Medulla oblongata (tissue), 1 donor: ENCODE data around the gene CCDC134.

ENCODE experiments used
- DNase-seq: peaks from one replicate; pipeline ENCODE4 v3.0.0-alpha.2; 2015; ENCODE audit errors: extremely low spot score

CCDC134 gene

GRCh38 chr22:41800348-41801146 is at the start of gene CCDC134:
CCDC134 (plus strand) TSS chr22:41800679; CDS start chr22:41808891, 8,212 bp downstream.
- DNase-seq: peak; percentile 95

- DNase-seq: no peak
These were observed 48.2 kb upstream of the CCDC134 start for GRCh38 chr22:41752011-41752970.

DNA sequence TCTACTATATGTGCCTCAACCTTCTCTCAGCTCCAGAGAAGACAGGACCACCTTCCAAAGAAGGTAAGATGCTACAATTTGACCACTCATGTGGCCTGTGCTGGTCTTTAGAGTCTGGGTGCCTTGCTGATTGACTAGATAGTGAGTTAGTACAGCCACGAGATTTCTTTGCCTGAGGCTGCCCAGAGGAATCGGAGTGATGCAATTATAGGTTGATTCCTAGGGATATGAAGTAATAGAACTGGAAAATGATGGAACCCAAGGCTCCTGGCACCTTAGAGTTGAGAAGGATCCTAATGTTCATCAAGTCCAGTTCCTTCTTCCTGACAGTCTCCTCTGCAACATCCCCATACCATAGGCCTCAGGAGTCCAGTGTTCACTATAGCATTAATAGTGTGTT is 46.5 kb upstream of the CCDC134 start:
- DNase-seq: no peak

- DNase-seq: no peak
These were observed 43.0 kb upstream of the CCDC134 start for GRCh38 chr22:41757502-41757901.

DNA sequence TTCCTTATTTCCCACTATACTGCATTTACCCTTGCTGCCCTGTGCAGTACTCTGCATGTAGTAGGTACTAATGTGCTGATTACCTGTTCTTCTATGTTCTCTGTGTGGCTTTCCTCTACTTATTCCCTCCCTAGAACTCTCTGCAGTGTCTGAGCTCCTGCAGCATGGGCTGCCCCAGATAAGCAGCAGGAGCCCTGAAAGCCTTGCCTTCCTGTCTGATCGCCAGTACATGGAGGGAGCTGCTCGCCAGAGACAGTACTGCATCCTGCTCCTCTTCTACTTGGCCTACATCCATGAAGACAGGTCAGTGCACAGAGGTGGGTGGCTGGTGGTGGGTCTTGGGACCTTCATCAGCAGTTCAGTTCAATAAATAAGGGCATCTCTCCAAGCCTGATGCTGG is 42.2 kb upstream of the CCDC134 start:
- DNase-seq: no peak

DNA sequence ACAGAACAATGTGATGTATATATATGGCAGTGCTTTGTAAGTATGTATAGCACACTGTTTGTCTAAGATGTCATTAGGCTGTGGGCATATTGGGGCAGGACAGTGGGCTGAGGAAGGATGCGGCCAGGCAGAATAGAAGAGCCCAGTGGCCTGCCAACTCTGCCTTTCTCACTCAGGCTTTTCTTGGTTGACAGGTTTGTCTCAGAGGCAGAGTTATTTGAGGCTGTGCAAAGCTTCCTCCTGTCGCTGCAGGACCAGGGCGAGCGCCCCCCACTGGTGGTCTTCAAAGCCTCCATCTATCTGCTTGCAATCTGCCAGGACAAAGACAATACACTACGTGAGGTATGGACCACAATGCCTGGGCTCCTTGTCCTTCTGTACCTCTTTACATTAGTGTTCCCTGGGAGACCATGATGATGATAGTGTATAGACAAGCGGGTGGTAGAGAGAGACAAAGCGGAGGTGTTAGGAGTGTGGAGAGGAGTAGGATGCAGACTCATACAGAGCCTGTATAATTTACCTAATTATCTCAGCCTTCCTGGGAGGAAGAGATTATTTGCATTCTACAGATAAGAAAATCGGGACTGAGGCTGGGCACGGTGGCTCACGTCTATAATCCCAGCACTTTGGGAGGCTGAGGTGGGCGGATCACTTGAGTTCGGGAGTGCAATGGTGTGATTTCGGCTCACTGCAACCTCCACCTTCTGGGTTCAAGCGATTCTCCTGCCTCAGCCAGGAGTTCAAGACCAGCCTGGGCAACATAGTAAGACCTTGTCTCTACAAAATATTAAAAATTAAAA is 37.3 kb upstream of the CCDC134 start:
- no peak for DNase-seq

- DNase-seq: no peak
These were observed 34.0 kb upstream of the CCDC134 start for GRCh38 chr22:41766476-41766875.

DNA sequence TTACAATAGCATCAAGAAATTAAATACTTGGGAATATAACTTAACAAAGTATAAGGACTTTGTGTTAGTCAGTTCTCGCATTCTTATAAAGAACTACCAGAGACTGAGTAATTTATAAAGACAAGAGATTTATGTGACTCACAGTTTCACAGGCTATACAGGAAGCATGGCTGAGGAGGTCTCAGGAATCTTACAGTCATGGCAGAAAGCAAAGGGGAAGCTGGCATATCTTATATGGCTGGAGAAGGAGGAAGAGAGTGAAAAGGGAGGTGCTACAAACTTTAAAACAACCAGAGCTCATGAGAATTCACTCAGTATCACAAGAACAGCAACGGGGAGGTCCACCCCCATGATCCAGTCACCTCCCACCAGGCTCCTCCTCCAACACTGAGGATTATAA is 32.0 kb upstream of the CCDC134 start:
- no peak for DNase-seq

DNA sequence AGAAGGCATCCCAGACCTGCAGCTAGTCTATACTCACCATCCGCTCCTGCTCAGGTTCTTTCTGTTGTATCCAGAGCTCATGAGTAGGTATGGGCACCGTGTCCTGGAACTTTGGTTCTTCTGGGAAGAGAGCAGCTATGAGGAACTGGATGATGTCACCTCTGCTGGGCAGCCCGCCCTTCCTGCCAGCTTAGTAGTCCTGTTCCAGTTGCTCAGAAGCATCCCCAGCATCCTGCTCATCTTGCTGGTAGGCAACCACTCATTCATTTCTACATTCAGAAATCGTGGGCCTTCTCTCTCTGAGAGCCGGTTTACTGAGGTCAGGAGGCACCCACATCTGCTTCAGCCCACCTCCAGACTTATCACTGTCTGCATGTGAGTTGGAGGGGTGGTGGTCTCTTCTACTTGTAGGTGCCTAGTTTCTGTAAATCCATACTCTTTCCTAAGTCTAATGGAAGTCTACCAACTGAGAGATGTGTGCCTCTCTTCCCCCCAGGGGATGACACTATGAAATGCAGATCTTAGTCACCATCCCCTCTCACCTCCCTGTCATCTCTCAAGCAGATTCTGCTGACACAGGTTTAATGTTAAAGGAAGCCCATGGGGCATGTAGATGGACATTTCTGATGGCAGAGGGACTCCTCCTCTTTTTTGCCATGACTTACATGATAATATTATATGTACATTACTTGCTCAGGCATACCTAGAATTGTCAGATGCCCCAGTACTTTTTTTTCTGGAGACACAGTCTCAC is 29.6 kb upstream of the CCDC134 start:
- no peak for DNase-seq

- no peak for DNase-seq
These were observed 28.3 kb upstream of the CCDC134 start for GRCh38 chr22:41772198-41772597.

DNA sequence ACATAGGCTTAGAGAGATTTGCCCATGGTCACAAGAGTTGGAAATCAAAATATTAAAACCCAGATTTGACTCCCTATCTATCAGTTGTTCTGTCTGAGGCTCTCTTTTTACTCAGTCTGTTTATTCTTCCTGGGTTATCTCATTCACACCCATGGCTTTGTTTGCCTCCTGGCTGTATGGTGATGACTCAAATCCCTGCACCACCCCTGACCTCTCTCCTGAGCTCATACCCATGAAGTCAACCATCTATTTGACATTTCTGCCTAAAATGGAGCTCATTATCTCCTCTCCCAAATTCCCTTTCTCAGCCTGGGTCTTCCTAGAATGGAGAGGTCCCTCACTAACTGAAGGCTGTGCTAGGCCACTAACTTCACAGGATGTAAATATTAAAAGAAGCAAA is 27.8 kb upstream of the CCDC134 start:
- DNase-seq: no peak

GRCh38 chr22:41775338-41775737 is 25.1 kb upstream of the CCDC134 start:
- DNase-seq: no peak

GRCh38 chr22:41775976-41776375 is 24.5 kb upstream of the CCDC134 start:
- no peak for DNase-seq

- DNase-seq: no peak
These were observed 24.1 kb upstream of the CCDC134 start for GRCh38 chr22:41776381-41776780.

- no peak for DNase-seq
These were observed 22.6 kb upstream of the CCDC134 start for GRCh38 chr22:41777749-41778425.

GRCh38 chr22:41779929-41780505 is 20.5 kb upstream of the CCDC134 start:
- DNase-seq: no peak

DNA sequence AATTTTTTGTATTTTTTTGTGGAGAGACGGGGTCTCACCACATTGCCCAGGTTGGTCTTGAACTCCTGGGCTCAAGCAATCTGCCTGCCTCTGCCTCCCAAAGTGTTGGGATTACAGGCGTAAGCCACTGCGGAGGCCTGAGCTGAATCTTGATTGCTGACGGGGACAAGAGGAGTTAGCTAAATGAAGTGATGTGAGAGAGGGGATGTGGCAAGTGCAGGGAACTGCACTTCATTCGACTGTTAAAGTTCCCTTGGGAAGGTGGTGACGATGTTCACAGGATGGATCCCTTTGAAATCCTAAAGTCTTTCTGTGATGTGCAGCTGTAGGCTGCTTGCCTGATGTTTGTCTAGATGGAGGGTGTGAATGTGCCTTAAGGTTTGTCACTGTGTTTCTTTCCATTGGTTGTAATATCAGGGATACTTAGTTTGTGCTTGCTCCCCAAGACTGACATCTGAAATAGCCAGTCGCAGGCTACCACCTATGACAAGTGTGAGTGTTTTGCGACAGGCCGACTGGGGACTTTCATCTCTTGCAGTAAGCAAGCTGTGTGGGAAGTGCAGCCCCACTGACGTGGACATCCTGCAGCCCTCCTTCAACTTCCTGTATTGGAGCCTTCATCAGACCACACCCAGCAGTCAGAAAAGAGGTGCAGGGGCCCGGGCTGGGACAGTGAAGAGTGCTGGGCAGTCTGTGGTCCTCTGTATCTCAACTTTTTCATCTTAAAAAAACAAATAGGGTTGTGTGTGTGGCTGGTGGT is 19.6 kb upstream of the CCDC134 start:
- DNase-seq: peak; percentile 34

GRCh38 chr22:41781507-41781906 is 19.0 kb upstream of the CCDC134 start:
- DNase-seq: no peak

- no peak for DNase-seq
These were observed 18.2 kb upstream of the CCDC134 start for GRCh38 chr22:41782316-41782715.
